Amygdala (tissue), 56 donors: ENCODE measurements around the gene FOXP1.
A peak's percentile ranks its signal among the peaks of the same experiment; 100 is the strongest.

Experiments
- DNase-seq, 56 donors: peaks; one replicate each; lab custom pipeline; 2025; lab: John Stamatoyannopoulos, UW

Gene FOXP1

DNA sequence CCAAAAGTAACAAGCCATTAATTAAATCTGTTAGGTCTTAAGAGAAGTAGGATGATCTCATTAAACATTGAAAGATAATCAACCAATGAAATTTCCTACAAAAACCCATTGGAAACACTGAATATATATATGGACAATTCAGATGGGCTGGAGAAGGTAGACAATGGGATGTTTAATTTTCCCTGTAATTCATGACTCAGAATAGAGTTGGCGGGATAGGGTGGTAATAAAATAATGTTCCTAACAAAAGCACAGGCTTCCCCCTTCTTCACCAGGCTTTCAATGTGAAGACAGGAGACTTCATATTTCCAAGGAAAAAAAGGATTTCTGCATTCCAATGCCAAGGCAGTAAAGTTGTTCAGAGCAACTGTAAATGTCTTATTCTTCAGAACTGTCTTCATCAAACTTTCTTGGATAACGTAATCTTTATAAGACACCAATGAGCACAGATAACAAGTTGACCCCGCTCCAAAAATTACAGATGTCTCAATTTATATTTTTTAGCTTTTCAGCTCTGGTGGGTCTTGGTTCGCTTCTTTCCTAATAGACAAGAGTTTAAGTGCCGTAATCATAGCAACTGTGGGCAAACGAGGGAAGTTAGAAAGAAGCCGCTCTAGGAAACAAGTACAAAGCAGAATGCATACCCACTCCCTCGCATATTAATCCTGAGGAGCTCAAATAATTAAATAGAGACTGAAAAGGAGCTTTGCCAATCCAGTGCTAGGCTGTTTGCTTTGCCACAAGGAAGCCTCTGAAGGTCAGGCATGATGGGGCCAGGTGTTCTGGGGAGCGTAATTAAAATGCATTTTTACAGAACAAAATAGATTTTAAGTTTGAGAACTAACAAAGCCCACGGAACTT is 377.0 kb downstream of the FOXP1 start:
- peak in 1 of 56 donors; percentile 3 for DNase-seq

DNA sequence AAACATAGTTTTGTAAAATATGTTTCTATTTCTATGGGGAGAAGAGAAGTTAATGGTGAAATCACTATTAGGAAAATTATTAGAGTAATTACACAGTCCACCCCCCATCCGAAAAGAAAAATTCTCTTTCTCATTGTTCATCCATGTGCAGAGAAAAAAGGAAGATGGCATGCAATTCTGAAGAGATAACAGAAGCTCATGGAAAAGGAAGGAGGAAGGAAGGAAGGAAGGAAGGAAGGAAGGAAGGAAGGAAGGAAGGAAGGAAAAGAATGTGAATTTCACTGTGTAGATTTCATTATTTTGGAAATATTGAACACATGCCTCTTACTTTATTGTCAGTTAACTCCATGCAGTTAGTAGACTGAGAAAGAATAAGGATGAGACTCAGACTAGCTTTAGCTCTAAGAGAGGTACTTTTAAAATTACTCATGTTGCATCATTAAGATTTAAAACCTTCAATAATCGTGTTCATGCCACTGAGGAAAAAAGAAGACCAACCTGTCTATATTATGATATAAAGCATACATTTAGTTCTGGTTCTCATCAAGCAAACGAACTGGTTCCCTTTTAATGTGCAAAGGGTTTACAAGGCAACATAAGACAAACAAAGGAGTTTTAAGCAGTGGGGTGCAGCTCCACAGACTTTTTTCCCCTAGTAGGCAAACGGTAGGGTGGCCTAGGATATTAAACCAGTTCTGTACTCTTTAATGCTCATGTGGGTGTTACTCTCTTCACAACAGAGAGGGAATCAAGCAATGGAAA is 379.6 kb downstream of the FOXP1 start:
- DNase-seq, result no peak

DNA sequence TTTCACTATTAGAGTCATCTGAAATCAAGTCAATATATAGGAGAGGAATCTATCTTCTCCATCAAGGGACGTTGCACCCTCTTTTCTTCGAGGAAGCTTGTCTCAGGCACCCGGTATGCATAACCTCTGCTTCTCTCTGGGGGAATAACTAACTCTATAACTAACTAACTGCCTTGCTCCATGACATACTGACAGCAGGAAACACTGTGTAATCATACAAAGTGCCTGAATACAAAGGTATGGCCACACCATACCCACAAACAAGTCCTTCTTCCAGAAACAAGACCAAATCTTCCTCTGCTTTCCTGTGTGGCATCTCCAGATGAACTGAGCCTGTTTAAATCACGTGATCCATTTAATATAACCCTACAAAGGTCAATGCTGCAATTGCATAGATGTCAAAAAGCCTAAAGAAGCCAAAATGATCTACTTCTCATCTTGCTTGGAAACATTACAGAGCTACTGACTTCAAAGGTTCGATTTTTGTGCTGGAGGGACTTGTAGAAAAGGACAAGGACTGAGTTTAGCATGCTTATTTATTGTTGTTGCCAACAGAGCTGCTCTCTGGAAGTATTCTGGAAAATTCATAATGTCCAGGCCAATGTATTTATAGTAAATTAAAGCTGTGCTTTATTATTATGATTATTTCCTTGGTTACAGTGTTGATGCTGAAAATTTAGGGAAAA is 380.5 kb downstream of the FOXP1 start:
- DNase-seq, result no peak

DNA sequence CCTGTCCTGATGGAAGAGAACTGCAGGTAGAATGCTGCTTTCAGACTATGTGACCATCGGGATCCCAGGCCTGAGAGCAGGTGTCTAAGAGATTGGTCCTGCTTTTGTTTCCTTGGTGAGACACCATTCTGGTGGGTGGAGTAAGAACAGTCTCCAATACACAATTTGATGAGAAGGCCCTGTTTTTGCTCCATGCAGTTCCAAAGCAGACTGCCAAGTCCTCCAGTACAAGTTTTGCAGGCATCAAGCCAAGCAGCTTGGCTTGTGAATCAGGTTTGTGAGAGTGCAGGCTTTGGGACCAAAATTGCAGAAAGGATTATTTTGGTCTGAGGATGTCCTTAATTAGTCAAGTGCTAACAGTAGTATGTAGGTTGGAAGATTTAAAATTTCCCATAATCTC is 381.6 kb downstream of the FOXP1 start:
- peak in 42 of 56 donors; percentile 1 to 74 (median 30) for DNase-seq

DNA sequence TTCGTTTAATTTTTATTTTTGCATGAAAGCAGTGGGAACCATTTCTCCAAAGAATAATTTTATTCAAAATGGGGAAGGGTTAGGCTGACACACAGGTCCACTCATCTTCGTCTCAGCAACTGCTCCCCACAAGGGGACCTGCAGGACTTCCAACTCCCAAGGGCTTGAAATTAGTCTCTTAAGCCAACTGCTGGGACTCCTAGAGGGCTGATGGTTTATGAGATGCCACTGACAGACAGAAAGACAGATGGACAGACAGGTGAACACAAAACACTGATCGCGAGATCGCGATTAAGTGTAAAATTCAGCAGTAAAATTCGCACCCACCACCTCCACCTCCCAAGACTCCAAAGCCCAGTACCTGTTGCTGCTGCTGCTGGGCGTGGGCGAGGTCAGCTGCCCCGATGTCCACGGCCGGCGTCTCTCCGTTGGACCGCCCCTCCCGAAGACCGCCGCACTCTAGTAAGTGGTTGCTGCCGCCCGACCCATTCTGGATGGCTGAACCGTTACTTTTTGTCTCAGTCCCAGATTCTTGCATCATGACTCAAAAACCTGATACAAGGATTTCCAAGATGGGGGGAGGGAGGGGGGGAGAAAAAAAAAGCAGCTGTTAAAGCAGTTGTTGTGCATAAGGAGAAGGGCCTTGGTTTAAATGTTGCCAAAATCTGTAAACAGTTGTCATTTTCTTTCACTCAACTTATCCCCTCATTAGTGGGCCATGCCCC is 385.5 kb downstream of the FOXP1 start:
- no peak for DNase-seq

DNA sequence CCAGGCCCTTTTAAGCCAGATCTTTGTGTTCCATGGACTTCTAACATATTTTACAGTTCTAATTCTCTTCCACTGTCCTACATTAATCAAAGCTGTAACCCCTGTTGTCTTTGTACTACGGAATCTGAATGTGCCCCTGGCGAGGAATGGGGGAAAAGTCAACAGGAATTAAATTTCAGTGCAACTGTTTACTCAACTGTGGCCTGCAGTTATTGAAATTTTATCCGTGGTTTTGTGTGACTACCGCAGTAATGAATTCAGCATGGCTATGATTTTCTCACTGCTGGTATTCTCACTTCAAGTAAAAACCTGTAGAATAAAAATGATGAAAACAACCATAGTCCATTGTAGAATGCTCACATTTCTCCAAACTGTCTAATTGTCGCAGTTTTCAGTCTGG is 388.0 kb downstream of the FOXP1 start:
- DNase-seq, result no peak

DNA sequence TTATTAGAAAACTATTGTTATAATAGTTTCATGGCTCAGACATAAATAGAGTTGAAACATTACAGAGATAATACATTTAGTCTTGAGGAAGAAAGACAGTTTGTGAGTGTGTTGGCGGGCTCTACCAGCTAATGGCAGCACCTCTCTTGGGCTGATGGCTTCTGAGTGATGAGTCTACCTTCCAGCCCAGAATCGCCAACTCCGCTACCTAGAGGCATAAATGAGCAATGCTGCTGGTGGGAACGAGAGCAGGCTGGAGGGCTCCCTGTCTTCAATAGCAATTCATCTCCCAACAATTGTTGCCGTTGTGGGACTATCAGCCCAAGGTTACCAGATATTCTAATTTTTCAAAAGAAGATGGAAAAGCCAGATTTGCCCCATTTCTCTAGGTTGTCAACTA is 388.7 kb downstream of the FOXP1 start:
- DNase-seq, result no peak

DNA sequence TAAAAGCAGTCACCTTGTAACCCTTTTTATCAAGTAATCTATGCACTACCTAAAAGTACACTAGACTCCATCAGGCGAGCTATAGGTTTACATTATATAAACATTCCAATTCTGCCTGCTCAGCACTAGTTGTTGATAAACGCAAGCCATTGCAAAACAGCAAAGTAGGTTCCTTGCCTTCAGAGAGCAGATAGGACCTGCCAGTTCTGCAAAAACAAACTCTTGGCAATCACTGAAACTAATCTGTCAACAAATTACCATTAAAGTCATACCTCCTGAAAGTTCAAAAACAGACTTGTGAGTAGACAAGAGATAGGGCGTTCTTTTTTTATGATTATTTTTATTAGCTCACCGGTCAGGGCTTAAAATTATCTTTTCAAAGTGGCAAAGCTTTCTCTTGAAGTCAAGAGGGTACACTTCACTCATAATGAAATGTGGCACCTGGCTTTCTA is 392.5 kb downstream of the FOXP1 start:
- no peak for DNase-seq

DNA sequence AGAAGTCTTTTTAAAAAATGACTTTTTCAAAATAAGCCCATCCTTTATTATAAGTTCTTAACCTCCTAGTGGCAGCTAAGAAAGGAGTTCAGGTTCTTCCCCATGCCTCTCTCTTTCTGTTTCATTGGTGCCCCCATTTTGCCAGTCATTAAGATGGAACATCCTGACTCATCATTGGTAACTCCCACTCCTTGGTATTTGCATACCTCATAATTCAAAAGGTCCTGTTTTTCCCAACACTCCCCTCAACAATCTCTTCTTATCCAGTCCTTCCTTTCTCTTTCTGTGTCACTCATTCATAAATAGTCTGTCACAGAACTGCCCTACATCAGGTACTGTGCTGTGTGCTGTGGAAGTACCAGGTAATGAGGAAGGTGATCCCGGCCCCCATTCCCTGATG is 394.0 kb downstream of the FOXP1 start:
- DNase-seq, result no peak

DNA sequence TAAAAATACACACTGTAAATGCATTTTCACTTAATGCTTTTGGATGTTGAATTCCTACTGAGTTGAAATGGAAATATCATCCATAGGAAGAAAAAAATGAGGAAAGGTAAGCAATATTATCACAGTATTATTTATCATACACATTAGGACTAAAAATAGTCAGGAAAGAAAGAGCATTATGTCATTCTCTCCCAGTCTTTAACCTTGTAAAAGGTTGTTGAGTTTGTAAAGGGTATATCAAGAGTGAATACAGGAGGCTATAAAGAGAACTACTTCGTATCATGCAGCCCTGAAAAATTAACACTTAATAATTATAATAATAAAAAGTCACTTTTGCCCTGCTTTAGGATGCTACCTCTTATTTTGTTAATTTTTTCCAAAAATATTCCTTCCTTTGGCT is 395.8 kb downstream of the FOXP1 start:
- DNase-seq, result no peak

DNA sequence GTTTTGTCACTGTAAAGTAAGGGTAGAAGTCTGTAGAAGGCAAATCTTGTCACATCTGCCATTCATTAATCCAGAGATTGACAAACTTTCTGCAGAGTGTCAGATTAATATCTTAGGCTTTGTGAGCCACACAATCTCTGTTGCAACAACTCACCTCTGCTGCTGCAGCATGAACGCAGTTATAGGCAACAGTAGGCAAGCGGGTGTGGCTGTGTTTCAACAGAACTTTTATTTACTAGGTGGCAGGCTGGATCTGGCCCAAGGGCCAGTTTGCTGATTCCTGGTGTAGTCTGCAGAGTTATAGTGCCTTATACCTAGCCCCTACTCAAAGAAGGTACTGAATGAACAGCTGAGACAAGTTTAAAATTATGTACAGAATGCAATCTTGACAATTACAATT is 396.7 kb downstream of the FOXP1 start:
- no peak for DNase-seq

DNA sequence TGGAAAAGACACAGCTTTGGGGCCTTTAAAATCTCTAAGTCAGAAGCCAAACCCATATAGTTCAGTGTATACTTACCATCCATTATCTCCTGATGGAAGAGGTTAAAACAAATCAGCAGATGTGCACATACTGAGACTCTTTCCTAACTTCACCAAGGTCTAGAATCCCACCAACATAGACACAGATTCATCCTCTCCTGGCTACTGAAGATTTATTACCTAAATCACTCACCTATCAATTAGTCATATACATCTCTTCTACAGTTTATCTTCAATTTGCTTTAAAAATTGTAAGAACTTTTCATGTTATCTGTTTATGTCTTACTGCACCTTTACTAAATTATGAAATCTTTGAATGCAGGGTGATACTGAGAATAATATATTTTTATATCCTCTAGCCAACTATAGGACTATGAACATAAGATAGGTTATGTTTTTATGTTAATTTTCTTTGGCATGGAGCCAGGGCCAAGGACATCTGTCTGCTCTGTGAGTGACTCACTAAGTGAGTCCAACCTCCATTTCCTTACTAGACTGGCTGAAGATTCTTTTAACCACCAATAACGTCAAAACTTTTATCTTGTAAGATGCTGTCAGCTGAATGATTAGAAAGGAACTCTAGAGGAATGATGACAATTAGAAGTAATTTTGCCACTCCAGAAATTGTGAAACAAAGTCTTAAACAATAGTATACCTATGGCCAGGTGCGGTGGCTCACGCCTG is 397.6 kb downstream of the FOXP1 start:
- no peak for DNase-seq

DNA sequence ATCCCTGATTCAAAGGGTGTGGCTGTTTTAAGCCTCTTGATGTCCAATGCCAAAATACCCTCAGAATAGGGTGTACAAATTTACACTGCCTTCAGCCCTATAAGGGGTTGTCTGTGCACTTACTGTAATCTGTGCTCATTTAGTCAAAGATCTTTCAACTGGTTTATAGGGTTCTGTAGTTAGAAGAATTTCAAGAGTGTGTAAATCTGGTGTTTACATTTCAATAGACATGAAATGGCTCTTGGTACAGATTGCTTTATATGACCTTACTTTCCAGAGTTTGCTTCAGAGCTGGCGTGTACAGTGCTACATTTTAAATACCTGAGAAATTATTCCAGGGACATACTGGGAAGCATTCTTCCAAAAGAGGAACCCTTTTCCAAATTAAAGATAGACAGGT is 399.3 kb downstream of the FOXP1 start:
- no peak for DNase-seq

DNA sequence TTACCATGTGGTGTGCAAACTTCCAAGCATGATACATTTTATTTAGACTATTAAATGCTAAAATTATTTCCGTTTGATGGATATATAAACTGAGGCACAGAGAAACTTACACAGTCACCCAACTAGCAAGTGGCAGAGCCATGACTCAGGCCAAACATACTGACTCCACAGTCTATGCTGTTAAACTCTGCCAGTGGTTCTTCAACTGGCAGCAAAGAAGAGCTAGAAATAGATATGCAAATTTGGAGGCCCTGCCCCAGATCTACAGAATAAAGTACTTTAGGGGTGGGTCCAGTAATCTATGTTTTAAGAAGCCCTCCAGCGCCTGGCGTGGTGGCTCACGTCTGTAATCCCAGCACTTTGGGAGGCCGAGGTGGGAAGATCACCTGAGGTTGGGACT is 400.0 kb downstream of the FOXP1 start:
- DNase-seq, result no peak

DNA sequence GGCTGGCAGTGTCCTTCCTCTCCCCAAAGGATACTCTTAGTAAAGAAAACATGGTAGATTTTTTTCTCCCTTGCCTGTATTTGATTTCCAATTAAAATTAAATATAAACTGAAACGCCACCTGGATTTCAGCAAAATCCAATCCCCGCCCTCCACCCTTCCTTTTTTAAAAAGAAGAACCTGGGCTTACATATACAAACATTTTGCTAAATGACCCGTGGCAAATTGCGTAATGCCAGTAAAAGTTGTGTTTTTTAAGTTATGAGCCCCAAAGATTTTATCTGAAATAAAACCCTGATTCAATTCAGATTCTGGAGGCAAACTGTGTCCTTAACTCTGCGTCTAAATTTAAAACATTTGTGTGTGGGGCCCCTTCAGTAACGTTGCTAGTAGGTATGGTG is 403.0 kb downstream of the FOXP1 start:
- no peak for DNase-seq

DNA sequence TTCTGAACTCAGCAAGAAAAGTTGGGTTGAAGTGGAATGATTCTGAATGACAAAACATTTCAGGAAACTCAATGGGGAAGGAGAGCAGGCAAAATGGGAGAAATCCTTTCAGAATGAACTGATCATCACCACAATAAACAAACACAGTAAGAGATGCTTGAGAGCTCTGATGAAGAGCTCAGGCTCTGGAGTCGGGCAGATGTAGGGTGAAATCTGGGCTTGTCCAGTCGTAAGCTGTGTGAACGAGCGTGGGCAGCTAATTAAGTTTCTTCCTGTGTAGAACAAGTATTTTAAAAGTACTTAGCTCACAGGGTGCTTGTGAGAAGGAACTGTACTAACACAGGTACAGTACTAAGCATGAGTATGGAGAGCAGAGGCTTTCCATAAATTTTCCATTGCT is 406.2 kb downstream of the FOXP1 start:
- DNase-seq, result no peak

DNA sequence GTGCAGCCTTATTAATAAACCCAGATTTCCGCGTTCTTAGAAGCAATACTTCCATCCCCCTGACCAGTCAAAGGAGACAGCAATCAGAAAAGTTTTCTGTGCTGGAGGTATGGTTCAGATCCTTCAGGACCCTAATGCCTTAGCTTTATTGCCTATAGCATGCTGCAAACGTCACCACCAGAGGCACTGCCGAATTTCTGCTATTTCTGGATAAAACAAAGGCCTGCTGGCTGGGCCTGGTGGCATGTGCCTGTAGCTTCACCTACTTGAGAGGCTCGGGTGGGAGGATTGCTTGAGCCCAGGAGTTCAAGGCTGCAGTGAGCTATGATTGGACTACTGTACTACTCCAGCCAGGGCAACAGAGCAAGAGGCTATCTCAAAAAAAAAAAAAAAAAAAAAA is 407.2 kb downstream of the FOXP1 start:
- no peak for DNase-seq

DNA sequence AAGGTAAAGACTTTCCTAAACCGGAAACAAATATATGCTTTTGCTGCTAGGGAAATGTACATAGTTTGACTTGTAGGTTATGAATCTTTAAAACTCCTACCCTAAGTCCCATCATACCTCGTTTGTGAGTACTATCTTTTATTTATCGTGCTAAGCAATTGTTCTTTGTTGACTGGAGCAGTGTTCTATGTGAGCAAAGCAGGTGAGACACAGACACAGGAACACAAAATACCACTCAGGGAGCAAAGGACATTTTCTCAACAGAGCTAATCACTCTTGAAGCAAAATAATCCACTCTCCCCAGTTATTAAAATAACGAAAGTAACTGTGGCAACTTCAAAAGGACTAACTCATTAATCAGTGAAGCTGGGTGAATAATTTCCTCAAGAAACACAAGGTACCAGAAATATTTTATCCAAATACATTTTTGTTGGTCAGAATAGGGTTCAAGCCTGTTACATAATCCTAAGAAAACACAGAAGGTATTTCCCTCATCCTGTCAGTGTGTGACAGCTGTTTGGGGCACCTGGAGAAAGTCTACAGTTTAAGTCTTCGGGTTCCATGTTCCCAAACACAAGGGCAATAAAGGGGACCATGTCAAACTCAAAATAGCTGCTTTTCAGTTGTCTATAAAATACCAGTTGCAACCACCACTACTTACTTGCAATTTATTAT is 407.7 kb downstream of the FOXP1 start:
- no peak for DNase-seq

DNA sequence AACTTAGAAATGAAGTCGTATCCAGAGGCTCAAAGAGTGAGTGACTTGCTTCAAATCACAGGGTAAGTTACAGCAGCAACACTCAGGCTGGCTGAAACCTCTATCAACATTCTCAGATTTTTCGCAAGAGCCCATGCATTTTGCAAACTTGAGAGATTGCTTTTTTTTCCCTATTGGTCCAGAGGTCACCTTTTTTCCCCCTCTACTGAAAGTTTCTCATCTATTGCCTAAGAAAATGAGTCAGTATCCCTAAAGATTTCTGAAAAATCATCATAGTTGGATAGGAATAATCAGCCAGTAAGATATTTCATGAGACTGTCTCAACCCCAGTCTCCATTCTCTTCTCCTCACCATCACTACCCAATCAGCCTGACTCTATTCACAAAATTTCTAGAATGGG is 410.6 kb downstream of the FOXP1 start:
- no peak for DNase-seq
